Measurements from ENCODE around the gene MZT2B. TPM values are rescaled to one million over a fixed set of nuclear protein-coding genes. Genes with fewer than 3 reads are reported as not detected.
"Not testable (repeated sequence)": the region's sequence is repeated elsewhere in the genome, so short reads cannot be mapped to it uniquely, and the experiment has no call there.

Gene MZT2B
- total RNA-seq, 1 experiment from 2014 or later: 198 TPM

- Histone ChIP-seq H2BK12ac (ENCODE audit: insufficient read length, low read depth, low read length) (no peak overlapping the region), H3K4ac (ENCODE audit: low read depth, low read length) (no peak overlapping the region), H2BK5ac (ENCODE audit: insufficient read length, low read length) (no peak overlapping the region), H4K91ac (ENCODE audit: insufficient read length, low read depth, low read length) (no peak overlapping the region), H3K14ac (ENCODE audit: insufficient read depth, low read length) (no peak overlapping the region), H4K8ac (replicated peaks; ENCODE audit: insufficient read length, low read depth, low read length) (no peak overlapping the region), H3K4me2 (ENCODE audit: insufficient read depth, insufficient read length, low read length) (no peak overlapping the region), H2BK120ac (ENCODE audit: low read depth, low read length, poor library complexity, severe bottlenecking) (no peak overlapping the region), H3K9ac (ENCODE audit: extremely low read depth, insufficient read length, low read length) (no peak overlapping the region), H3K23me2 (ENCODE audit: insufficient read length, low read depth, low read length, poor library complexity, severe bottlenecking) (no peaks in the 10 kb centered on the region), H3K9me3 (ENCODE audit: control insufficient read depth, low read depth, low read length) (no peaks in the 10 kb centered on the region), H3K79me1 (ENCODE audit: insufficient read depth, low read depth, low read length, poor library complexity, severe bottlenecking) (no peaks in the 10 kb centered on the region), H3K27me3 (ENCODE audit: insufficient read depth, low read length) (no peaks in the 10 kb centered on the region), H3K18ac (ENCODE audit: insufficient read length, low read depth, low read length) (no peak overlapping the region), H3K79me2 (ENCODE audit: insufficient read depth, low read length) (no peaks in the 10 kb centered on the region), H4K20me1 (ENCODE audit: control insufficient read depth, insufficient read depth, insufficient read length) (no peaks in the 10 kb centered on the region), H3K27ac (ENCODE audit: insufficient read length, low read depth, low read length) (no peak overlapping the region), H2AFZ (ENCODE audit: low read length) (no peak overlapping the region), H3K23ac (ENCODE audit: insufficient read length, low read depth, low read length) (no peak overlapping the region), H3T11ph (ENCODE audit: low read length) (no peak overlapping the region), H2BK15ac (ENCODE audit: low read depth, low read length) (no peak overlapping the region), H2AK5ac (ENCODE audit: insufficient read length, low read length) (no peak overlapping the region), H3K4me1 (ENCODE audit: insufficient read depth, low read length) (no peaks in the 10 kb centered on the region), H2BK20ac (ENCODE audit: low read depth, low read length, poor library complexity, severe bottlenecking) (no peak overlapping the region), H3K56ac (ENCODE audit: insufficient read length, low read depth, low read length) (no peak overlapping the region), H4K5ac (ENCODE audit: insufficient read length, low read depth, low read length) (no peak overlapping the region)
- Mint-ChIP-seq H3K9me3 (no peaks in the 10 kb centered on the region), H3K27me3 (ENCODE audit: low read depth) (no peaks in the 10 kb centered on the region; the same call in 1 of the 2 replicates), H3K36me3 (ENCODE audit: insufficient read depth in 1 of 3, low read depth in 3 of 3) (no peaks in the 10 kb centered on the region), H3K27ac (no peak overlapping the region), H3K4me1 (peaks cover 2 to 4% of the 10 kb centered on the region in 2 experiments; a peak in 2 of 4 replicates), H3K4me3 (no peak overlapping the region)
- no CpG with 5 or more reads among the region's 15 CpGs for WGBS (ENCODE audit: extremely low coverage, insufficient read length, low lambda C conversion rate)
- peak; percentile 23 for DNase-seq
- TF ChIP-seq CTCF (conservative IDR thresholded peaks at IDR 0.05): no peak
These were observed 46.1 kb upstream of the MZT2B start for GRCh38 chr2:130135692-130136541.

- H3T11ph ChIP-seq (ENCODE audit: low read length); H2BK15ac ChIP-seq (ENCODE audit: low read depth, low read length); H3K4me2 ChIP-seq (ENCODE audit: insufficient read depth, insufficient read length, low read length); H2AFZ ChIP-seq (ENCODE audit: low read length); H3K27me3 ChIP-seq (ENCODE audit: insufficient read depth, low read length); H3K18ac ChIP-seq (ENCODE audit: insufficient read length, low read depth, low read length); H3K14ac ChIP-seq (ENCODE audit: insufficient read depth, low read length); H3K36me3 Mint-ChIP-seq (ENCODE audit: insufficient read depth in 1 of 3, low read depth in 3 of 3); H4K20me1 ChIP-seq (ENCODE audit: control insufficient read depth, insufficient read depth, insufficient read length); H3K9ac ChIP-seq (ENCODE audit: extremely low read depth, insufficient read length, low read length); H3K27ac Mint-ChIP-seq; H3K27ac ChIP-seq (ENCODE audit: insufficient read length, low read depth, low read length); H3K4ac ChIP-seq (ENCODE audit: low read depth, low read length); H2BK120ac ChIP-seq (ENCODE audit: low read depth, low read length, poor library complexity, severe bottlenecking); H3K4me1 ChIP-seq (ENCODE audit: insufficient read depth, low read length); H4K5ac ChIP-seq (ENCODE audit: insufficient read length, low read depth, low read length); DNase-seq; H3K4me1 Mint-ChIP-seq; H3K23ac ChIP-seq (ENCODE audit: insufficient read length, low read depth, low read length); H3K56ac ChIP-seq (ENCODE audit: insufficient read length, low read depth, low read length); H3K27me3 Mint-ChIP-seq (ENCODE audit: low read depth); H3K9me3 Mint-ChIP-seq; H2BK12ac ChIP-seq (ENCODE audit: insufficient read length, low read depth, low read length); H2BK20ac ChIP-seq (ENCODE audit: low read depth, low read length, poor library complexity, severe bottlenecking); H3K23me2 ChIP-seq (ENCODE audit: insufficient read length, low read depth, low read length, poor library complexity, severe bottlenecking); H3K79me1 ChIP-seq (ENCODE audit: insufficient read depth, low read depth, low read length, poor library complexity, severe bottlenecking); H2AK5ac ChIP-seq (ENCODE audit: insufficient read length, low read length); H4K8ac ChIP-seq (replicated peaks; ENCODE audit: insufficient read length, low read depth, low read length); H3K9me3 ChIP-seq (ENCODE audit: control insufficient read depth, low read depth, low read length); H4K91ac ChIP-seq (ENCODE audit: insufficient read length, low read depth, low read length); H3K4me3 Mint-ChIP-seq; H2BK5ac ChIP-seq (ENCODE audit: insufficient read length, low read length); H3K79me2 ChIP-seq (ENCODE audit: insufficient read depth, low read length): not testable (repeated sequence)
- no CpG with 5 or more reads among the region's 10 CpGs for WGBS (ENCODE audit: extremely low coverage, insufficient read length, low lambda C conversion rate)
These were observed 45.5 kb upstream of the MZT2B start for GRCh38 chr2:130136546-130136945.

Measured in H9 (cell line).